Jurkat, Clone E6-1 (cell line): ENCODE results near the gene PRDM15.

Experiments used
- DNase-seq: peaks from one replicate; pipeline ENCODE4 v3.0.0-alpha.2; 2011; ENCODE audit warnings: low read depth, low spot score
- H3K4me3 ChIP-seq: 2 replicates; pipeline ENCODE4 v1.5.1; 2011; ENCODE audit warnings: mild to moderate bottlenecking, low read length, control low read depth, moderate library complexity

Gene PRDM15

GRCh38 chr21:41868062-41868710, 11.0 kb downstream of the PRDM15 start:
- H3K4me3 ChIP-seq: no peak overlapping the region
- DNase-seq: no peak

GRCh38 chr21:41867313-41867712, 11.8 kb downstream of the PRDM15 start:
- H3K4me3 ChIP-seq: no peak overlapping the region
- DNase-seq: no peak

- H3K4me3 ChIP-seq: no peak overlapping the region
- no peak for DNase-seq
Measured at GRCh38 chr21:41866274-41866809, 12.8 kb downstream of the PRDM15 start.

GRCh38 chr21:41865002-41865777, 14.0 kb downstream of the PRDM15 start:
- no peak for DNase-seq
- no peak overlapping the region for H3K4me3 ChIP-seq

GRCh38 chr21:41864311-41865001, 14.7 kb downstream of the PRDM15 start:
- DNase-seq: no peak
- H3K4me3 ChIP-seq: no peak overlapping the region

- no peak overlapping the region for H3K4me3 ChIP-seq
- DNase-seq: no peak
Measured at GRCh38 chr21:41863439-41863740, 15.8 kb downstream of the PRDM15 start.

GRCh38 chr21:41861987-41862386, 17.2 kb downstream of the PRDM15 start:
- DNase-seq: no peak

GRCh38 chr21:41861255-41861654, 17.9 kb downstream of the PRDM15 start:
- DNase-seq: no peak
- no peak overlapping the region for H3K4me3 ChIP-seq

More at GRCh38 chr21:41861987-41862386, 17.2 kb downstream of the PRDM15 start:
- no peak overlapping the region for H3K4me3 ChIP-seq

- DNase-seq: no peak
- no peak overlapping the region for H3K4me3 ChIP-seq
Measured at GRCh38 chr21:41859297-41859980, 19.7 kb downstream of the PRDM15 start.

- no peak for DNase-seq
Measured at GRCh38 chr21:41858466-41859296, 20.5 kb downstream of the PRDM15 start.

GRCh38 chr21:41857771-41858300, 21.3 kb downstream of the PRDM15 start:
- no peak for DNase-seq
- H3K4me3 ChIP-seq: no peak overlapping the region

More at GRCh38 chr21:41858466-41859296, 20.5 kb downstream of the PRDM15 start:
- H3K4me3 ChIP-seq: no peak overlapping the region

GRCh38 chr21:41856572-41856971, 22.6 kb downstream of the PRDM15 start:
- no peak for DNase-seq
- no peak overlapping the region for H3K4me3 ChIP-seq

- H3K4me3 ChIP-seq: no peak overlapping the region
- DNase-seq: no peak
Measured at GRCh38 chr21:41854426-41854995, 24.6 kb downstream of the PRDM15 start.

- no peak for DNase-seq
- no peak overlapping the region for H3K4me3 ChIP-seq
Measured at GRCh38 chr21:41852929-41853320, 26.2 kb downstream of the PRDM15 start.

GRCh38 chr21:41852151-41852928, 26.8 kb downstream of the PRDM15 start:
- no peak overlapping the region for H3K4me3 ChIP-seq

GRCh38 chr21:41851090-41851790, 27.9 kb downstream of the PRDM15 start:
- no peak overlapping the region for H3K4me3 ChIP-seq
- DNase-seq: no peak

More at GRCh38 chr21:41852151-41852928, 26.8 kb downstream of the PRDM15 start:
- DNase-seq: no peak

- H3K4me3 ChIP-seq: no peak overlapping the region
- DNase-seq: no peak
Measured at GRCh38 chr21:41850085-41850484, 29.1 kb downstream of the PRDM15 start.
